ENCODE data around the gene CABP7.

Gene CABP7

DNA sequence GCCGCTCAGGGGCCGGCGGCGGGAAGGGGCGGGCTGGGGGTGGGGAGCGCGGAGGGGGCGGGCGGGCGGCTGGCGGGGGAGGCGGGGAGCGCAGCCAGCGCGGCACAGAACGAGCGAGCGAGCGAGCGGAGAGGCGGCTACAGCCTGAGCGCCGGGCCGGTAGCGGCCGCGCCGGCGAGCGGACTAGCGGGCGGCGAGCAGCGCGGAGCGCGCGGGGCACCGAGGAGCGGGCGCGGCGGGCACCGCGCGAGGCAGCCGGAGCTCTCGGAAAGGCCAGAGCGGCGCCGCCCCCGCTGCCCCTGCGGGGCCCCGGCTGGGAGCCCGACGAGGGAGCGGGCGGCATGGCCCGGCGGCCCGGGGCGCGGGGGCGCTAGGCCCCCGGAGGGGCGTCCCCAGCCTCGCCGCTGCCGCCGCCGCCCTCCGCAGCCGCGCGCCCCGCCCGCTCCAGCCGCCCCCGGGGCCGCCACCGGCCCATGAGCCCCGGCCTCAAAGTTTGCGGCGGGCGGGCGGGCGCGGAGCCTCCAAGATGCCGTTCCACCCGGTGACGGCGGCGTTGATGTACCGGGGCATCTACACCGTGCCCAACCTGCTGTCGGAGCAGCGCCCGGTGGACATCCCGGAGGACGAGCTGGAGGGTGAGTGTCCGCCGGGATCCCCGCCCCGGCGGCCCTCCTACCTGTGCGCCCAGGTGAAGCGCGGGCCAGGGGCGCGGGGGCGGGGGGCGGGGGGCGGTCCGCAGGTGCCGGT, at the start of gene CABP7:
Gene CABP7 (plus strand): TSS at position 105 of the 747 bp plus-strand sequence. CDS start 422 bp downstream, at position 527.
- no peak for DNase-seq (ENCODE audit: low read depth)

DNA sequence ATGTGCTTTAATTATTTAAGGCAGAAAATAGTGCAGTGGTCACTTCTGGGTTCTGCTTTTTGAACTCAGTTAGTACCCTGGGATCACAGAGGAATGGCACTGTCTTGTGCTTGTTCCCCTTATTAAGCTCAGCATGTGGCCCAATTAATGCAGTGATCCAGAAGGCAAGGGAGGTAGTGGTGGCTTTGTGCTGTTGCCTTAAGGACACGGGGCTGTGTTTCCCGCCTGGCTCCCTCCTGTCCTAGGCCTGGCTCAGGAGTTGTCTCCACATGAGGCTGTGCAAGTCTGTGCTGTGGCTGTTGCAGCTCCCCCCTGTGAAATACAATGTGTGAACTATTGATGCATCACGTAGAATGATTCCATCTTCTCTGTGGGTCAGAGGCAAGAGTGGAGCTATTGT, 49.2 kb upstream of the CABP7 start:
- DNase-seq (ENCODE audit: low read depth), result no peak

- no peak for DNase-seq (ENCODE audit: low read depth)
Observed at GRCh38 chr22:29673361-29674066, 46.3 kb upstream of the CABP7 start.

- no peak for DNase-seq (ENCODE audit: low read depth)
Observed at GRCh38 chr22:29674121-29674520, 45.7 kb upstream of the CABP7 start.

- DNase-seq (ENCODE audit: low read depth), result no peak
Observed at GRCh38 chr22:29679316-29679715, 40.5 kb upstream of the CABP7 start.

DNA sequence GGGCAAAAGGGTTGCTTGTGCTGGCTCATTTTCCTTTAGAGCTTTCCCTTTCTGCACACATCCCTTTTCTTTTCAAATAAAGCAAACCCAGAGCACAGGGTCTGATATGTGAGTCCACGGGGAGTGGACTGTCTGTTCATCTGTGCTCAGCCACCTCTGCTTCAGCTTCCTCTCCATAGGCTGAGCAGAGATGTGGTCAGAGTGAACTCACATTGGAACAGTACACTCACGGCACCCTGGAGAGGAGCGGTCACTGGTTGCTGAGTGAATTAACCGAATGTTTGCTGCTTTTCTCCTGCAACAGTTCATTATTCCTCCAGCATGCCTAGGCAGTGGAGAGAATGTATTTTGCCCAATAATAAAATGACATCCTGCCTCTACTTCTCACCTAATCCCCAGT, 36.3 kb upstream of the CABP7 start:
- no peak for DNase-seq (ENCODE audit: low read depth)

GRCh38 chr22:29684244-29684643, 35.6 kb upstream of the CABP7 start:
- DNase-seq (ENCODE audit: low read depth), result no peak

DNA sequence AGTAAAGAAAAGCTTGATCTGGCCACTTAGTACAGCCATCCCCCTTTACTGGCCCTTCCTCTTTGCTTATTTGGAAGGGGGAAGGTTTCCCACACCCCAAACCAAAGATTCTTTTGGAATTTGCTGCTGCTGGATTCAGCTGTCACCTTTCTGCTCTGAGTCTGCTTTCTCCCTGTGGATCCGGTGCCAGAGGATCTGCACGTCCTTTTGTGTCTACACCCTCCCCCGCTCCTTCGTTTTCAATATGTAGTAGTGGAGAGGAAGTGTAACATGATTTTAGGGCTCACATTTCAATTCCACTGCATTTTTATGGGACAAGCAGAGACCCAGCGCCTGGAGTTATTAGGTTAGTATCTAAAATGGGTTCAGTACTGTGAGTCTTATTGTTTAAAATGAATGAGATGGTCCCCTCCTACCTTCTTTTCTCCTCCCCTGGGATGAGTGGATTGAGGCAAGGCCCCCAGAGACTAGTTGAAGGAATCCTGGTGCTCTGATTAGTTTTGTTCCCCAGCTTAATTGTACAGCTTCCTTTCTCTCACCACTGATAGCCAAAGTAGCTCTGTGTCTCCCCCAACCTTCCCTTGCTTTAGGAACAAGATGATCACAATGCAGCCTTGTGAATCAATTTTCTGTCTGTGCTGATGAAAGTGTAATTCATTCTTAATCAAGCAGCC, 30.5 kb upstream of the CABP7 start:
- DNase-seq (ENCODE audit: low read depth), result no peak

- no peak for DNase-seq (ENCODE audit: low read depth)
Observed at GRCh38 chr22:29689880-29690213, 30.0 kb upstream of the CABP7 start.

GRCh38 chr22:29690476-29690875, 29.3 kb upstream of the CABP7 start:
- no peak for DNase-seq (ENCODE audit: low read depth)

- no peak for DNase-seq (ENCODE audit: low read depth)
Observed at GRCh38 chr22:29691636-29692326, 28.0 kb upstream of the CABP7 start.

GRCh38 chr22:29692327-29692640, 27.5 kb upstream of the CABP7 start:
- DNase-seq (ENCODE audit: low read depth), result no peak

DNA sequence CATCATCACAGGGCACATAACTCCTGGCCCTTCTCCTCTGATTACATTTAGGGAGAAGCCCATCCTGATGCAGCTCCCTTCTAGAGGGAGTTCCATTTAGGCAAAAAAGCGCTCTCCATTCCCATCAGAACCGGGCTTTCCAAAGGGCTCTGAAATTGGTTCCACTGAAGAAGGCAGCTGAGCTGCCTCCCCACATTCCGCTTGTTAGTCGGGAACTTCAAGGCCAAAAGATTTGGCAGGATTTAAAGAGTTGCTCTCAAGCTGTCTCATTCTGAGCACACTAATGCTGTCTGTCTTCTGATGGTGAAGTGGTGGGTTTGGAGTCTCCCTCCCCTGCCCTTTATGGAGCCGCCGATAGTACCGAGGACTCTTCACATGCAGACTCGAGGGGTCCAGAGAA, 26.6 kb upstream of the CABP7 start:
- no peak for DNase-seq (ENCODE audit: low read depth)

- DNase-seq (ENCODE audit: low read depth), result no peak
Observed at GRCh38 chr22:29693671-29694070, 26.1 kb upstream of the CABP7 start.

GRCh38 chr22:29695129-29695926, 24.5 kb upstream of the CABP7 start:
- DNase-seq (ENCODE audit: low read depth), result no peak

DNA sequence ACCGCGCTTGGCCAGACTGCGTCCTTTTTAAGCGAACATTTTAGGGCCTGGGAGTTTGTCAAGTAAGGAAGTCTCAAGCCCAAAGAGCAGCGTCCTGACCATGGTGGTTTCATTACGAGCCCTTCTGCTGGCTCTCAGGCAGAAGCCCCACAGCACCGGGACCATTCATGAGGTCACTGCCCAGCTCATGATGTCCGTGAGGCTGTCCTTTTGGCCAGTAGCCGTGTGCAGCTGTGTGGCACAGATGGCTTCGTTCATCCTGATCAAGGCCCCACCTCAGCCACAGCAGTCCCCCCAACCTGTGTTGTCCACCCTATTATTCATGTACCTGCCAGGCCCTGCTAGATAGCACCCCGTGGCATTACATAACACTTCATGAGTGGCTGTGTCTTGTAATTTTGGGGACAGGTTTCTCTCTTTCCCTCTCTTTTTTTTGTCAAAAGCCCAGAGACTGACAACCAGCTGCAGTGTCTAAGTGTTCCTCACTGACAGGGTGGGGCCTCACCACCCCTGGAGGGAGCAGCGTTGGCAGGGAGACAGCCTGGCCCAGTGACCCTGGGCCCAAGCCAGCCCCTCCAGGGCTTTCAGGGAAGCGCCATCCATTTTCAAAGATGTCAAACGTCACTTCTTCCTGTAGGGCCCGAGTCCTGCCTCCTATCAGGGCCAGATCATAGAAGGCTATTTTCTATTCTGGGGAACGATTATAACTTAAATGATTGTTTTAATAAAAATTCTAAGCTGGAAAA, 21.8 kb upstream of the CABP7 start:
- no peak for DNase-seq (ENCODE audit: low read depth)

- no peak for DNase-seq (ENCODE audit: low read depth)
Observed at GRCh38 chr22:29700206-29700899, 19.4 kb upstream of the CABP7 start.

- no peak for DNase-seq (ENCODE audit: low read depth)
Observed at GRCh38 chr22:29700900-29701154, 19.0 kb upstream of the CABP7 start.

- DNase-seq (ENCODE audit: low read depth), result no peak
Observed at GRCh38 chr22:29701155-29701999, 18.4 kb upstream of the CABP7 start.

Measured in stimulated activated CD8-positive, alpha-beta memory T cell treated with anti-CD3 and anti-CD28 coated beads, Interleukin-15, amount 100 ng/mL, for 24 hours (primary cell).